RCC 7860 (cell line): ENCODE measurements around the gene YTHDF2.
"Not testable (repeated sequence)": the region's sequence is repeated elsewhere in the genome, so short reads cannot be mapped to it uniquely, and the experiment has no call there.

ENCODE experiments used
- DNase-seq: peaks from one replicate; pipeline ENCODE4 v3.0.0-alpha.2; 2015; ENCODE audit warnings: low spot score
- FAIRE-seq: peaks from 2 replicates; lab custom pipeline; 2012; peaks lifted over from hg19 to GRCh38; lab: Jason Lieb, UNC

YTHDF2 gene

GRCh38 chr1:28736450-28737306, at the start of gene YTHDF2:
TSS of gene YTHDF2 (plus strand) at chr1:28736940. CDS start at chr1:28737121, 181 bp downstream.
- DNase-seq (peak; percentile 91), FAIRE-seq (peak; percentile 44)

- not testable (repeated sequence) for FAIRE-seq, DNase-seq
Observed at GRCh38 chr1:28691627-28692026, 45.1 kb upstream of the YTHDF2 start.

- peak; percentile 31 for FAIRE-seq
- no peak for DNase-seq
Observed at GRCh38 chr1:28703629-28704028, 33.1 kb upstream of the YTHDF2 start.

- FAIRE-seq (no peak), DNase-seq (no peak)
Observed at GRCh38 chr1:28716336-28716735, 20.4 kb upstream of the YTHDF2 start.

GRCh38 chr1:28718166-28718565, 18.6 kb upstream of the YTHDF2 start:
- FAIRE-seq = no peak
- DNase-seq = no peak

- DNase-seq = no peak
- no peak for FAIRE-seq
Observed at GRCh38 chr1:28718586-28719331, 18.0 kb upstream of the YTHDF2 start.

- FAIRE-seq = no peak
- DNase-seq = no peak
Observed at GRCh38 chr1:28719332-28719619, 17.5 kb upstream of the YTHDF2 start.

- FAIRE-seq (no peak), DNase-seq (no peak)
Observed at GRCh38 chr1:28720376-28720775, 16.4 kb upstream of the YTHDF2 start.

GRCh38 chr1:28721927-28722326, 14.8 kb upstream of the YTHDF2 start:
- FAIRE-seq, DNase-seq: not testable (repeated sequence)

- not testable (repeated sequence) for FAIRE-seq
Observed at GRCh38 chr1:28725365-28725764, 11.4 kb upstream of the YTHDF2 start.

GRCh38 chr1:28735961-28736449, 735 bp upstream of the YTHDF2 start:
- DNase-seq (no peak), FAIRE-seq (no peak)

More at GRCh38 chr1:28725365-28725764, 11.4 kb upstream of the YTHDF2 start:
- DNase-seq = not testable (repeated sequence)

GRCh38 chr1:28737307-28738132, 780 bp downstream of the YTHDF2 start:
- DNase-seq (peak; percentile 43), FAIRE-seq (no peak)

GRCh38 chr1:28740118-28740517, 3.4 kb downstream of the YTHDF2 start:
- DNase-seq (no peak), FAIRE-seq (no peak)

- FAIRE-seq = no peak
- DNase-seq = no peak
Observed at GRCh38 chr1:28744184-28744583, 7.4 kb downstream of the YTHDF2 start.

- no peak for FAIRE-seq
- DNase-seq = no peak
Observed at GRCh38 chr1:28745653-28746173, 9.0 kb downstream of the YTHDF2 start.

GRCh38 chr1:28750330-28750729, 13.6 kb downstream of the YTHDF2 start:
- DNase-seq (no peak), FAIRE-seq (no peak)

- FAIRE-seq, DNase-seq: not testable (repeated sequence)
Observed at GRCh38 chr1:28750771-28751294, 14.1 kb downstream of the YTHDF2 start.

- no peak for FAIRE-seq
- DNase-seq = no peak
Observed at GRCh38 chr1:28751315-28752060, 14.7 kb downstream of the YTHDF2 start.

GRCh38 chr1:28755701-28756100, 19.0 kb downstream of the YTHDF2 start:
- FAIRE-seq (no peak), DNase-seq (no peak)

- DNase-seq = no peak
Observed at GRCh38 chr1:28756846-28757245, 20.1 kb downstream of the YTHDF2 start.

More at GRCh38 chr1:28756846-28757245, 20.1 kb downstream of the YTHDF2 start:
- no peak for FAIRE-seq
